SKM-1 treated with dmso at 0.1 percent for 144 hours (cell line): ENCODE results near the gene MSANTD3.
A peak's percentile ranks its signal among the peaks of the same experiment; 100 is the strongest.
"Not testable (repeated sequence)": the region's sequence is repeated elsewhere in the genome, so short reads cannot be mapped to it uniquely, and the experiment has no call there.

Experiments
- DNase-seq: peaks from one replicate; lab custom pipeline; 2025; ENCODE audit not compliant: unreplicated experiment; lab: John Stamatoyannopoulos, UW

MSANTD3 gene, protein sequence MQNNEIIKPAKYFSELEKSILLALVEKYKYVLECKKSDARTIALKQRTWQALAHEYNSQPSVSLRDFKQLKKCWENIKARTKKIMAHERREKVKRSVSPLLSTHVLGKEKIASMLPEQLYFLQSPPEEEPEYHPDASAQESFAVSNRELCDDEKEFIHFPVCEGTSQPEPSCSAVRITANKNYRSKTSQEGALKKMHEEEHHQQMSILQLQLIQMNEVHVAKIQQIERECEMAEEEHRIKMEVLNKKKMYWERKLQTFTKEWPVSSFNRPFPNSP

DNA sequence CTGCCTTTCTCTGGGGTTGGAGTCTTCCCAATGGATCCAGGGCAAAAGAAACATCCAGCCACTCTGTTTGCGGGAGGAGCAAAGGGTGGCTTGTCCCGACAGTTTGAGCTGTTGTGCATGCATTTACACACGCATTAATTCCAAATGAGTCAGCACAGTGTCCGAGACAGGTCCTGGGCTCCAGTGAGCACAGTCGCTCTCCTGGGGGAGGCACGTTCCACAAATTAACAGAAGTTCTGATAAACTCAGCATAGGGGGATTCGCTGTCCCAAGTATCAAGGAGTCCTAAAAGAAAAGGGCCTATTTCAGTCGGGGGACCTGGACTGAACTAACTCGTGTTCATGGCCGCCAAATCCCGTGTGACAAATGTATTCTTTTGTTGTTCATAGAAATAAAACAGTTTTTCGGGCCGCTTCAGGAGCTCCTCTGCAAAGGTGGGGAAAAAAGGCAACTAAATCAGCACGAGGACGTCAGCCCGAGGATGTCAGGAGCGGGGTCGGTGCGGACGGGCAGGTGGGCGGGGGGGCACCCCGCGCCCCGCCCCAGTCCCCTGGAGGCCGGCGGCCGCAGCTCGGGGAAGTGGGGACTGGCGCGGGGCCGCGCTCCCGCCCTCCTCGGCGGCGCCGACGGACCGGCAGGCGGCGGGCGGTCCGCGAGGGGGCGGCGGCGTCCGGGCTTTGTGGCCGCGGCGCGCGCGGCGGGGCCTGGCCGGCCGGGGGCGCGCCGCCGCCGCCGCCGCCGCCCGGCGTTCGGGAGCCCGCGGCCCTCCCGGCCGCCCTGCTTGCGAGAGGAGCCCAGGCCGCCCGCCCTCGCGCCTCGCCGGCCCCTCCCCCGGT, at the start of gene MSANTD3:
Gene MSANTD3 (plus strand): TSS at position 614 of the 836 bp plus-strand sequence. CDS start 14,796 bp downstream, outside the sequence.
- DNase-seq: no peak

DNA sequence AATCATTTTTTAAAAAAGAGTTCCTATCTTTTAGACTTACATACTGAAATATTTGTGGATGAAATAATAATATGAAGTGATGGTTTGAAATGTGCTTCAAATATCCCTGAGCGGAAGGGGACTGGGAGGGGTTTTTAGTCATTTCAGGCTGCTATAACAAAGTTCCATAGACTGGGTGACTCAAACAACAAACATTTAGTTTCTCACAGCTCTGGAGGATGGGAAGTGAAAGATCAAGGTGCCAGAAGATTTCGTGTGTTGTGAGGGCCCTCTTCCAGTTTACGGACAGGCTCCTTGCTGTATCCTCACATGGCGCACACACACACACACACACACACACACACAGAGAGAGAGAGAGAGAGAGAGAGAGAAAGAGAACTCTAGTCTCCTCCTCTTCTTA, 47.1 kb upstream of the MSANTD3 start:
- no peak for DNase-seq

DNA sequence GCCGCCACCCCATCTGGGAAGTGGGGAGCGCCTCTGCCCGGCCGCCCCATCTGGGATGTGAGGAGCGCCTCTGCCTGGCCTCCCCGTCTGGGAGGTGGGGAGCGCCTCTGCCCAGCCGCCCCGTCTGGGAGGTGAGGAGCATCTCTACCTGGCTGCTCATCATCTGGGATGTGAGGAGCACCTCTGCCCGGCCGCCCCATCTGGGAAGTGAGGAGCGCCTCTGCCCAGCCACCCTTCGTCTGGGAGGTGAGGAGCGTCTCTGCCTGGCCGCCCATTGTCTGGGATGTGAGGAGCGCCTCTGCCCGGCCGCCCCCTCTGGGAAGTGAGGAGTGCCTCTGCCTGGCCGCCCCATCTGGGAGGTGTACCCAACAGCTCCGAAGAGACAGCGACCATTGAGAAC, 34.0 kb upstream of the MSANTD3 start:
- not testable (repeated sequence) for DNase-seq

DNA sequence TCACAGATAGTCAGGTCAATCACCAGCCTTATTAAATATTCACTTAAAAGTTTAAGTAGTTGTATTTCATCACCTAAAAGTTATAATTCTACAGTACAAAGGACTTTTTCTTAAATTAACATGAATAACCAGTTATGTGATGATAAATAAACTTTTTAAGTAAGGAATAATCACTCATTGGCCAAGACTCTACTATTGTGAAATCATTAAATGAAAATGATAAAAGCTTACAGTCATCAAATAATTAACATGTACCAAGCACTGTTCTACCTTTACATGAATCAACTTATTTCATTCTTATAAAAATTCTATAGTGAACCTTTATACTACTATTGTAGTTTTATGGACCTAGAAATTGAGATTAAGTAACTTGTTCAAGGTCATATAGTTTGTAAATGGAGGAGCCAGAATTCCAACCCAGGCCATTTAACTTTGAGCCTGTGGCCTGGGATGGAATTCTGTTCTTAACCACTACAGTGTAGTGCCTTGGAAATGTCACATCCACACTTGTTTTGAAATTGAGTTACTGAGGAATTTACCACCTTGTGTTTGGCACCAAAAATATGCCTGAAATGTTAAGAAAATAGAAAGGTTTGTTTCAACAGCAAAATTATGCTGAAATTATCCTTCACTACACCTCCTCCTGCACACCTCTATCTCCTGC, 32.8 kb upstream of the MSANTD3 start:
- DNase-seq: no peak

DNA sequence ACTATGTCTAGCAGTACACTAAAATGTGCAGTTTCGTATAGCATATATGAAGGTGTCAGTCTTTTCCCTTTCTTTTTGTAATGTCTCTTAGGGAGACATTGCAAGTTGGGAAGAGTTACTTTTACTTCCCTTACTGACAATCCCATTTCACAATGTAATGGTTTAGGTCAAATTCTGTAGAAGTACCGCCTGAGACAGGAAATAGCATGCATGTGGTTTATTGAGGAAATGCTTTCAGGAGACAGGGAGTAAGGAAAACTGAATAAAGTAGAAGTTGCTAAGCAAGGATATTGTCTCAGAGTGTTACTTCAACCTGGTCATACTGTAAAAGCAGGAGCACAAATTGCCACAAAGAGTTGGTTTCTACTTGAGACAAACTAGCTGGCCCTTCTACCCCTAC, 32.1 kb upstream of the MSANTD3 start:
- peak; percentile 10 for DNase-seq

DNA sequence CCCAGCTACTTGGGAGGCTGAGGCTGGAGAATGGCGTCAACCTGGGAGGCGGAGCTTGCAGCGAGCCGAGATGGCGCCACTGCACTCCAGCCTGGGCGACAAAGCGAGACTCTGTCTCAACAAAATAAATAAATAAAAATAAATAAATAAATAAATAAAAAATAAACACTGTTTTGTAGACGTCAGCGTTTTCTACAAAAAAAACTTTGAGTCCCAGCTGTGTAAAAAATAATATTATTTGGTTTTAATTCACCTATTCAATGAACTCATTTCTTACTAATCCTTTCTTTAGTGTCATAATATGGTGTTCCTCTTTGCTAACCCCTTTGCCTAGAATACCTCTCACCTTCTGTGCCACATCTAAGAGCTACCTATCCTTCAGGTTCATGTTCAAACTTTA, 30.2 kb upstream of the MSANTD3 start:
- no peak for DNase-seq

DNA sequence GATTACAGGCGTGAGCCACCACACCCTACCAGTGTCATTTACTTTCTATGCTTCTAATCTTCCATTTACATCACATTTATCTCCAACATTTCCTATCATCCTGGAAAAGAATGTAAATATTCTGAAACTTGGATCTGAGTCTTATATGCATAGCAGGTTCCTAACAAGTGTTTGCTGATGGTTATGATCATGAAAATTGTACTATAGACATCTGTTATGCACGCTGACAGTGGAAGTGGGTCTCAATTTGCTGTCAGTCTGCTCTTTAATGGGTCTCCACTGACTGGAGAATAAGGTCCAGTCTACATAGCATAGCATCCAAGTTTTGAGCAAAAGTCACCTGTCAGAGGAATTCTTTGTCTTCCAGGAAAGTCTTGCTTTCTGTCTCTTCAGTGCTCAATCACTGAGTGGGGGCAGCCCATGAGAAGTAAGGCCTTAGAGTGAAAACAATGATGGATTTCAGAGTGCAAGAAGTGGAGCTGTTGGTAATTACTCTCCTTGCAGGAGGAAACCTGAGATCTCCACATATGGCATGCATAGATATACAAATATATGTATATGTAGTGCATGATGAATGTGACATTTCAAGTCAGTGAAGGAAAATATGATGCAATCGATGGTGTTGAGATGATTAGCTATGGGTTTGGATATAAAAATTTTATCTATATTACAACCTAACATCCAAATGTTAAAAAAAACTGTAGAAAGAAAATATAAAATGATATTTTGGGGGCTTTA, 29.2 kb upstream of the MSANTD3 start:
- no peak for DNase-seq

DNA sequence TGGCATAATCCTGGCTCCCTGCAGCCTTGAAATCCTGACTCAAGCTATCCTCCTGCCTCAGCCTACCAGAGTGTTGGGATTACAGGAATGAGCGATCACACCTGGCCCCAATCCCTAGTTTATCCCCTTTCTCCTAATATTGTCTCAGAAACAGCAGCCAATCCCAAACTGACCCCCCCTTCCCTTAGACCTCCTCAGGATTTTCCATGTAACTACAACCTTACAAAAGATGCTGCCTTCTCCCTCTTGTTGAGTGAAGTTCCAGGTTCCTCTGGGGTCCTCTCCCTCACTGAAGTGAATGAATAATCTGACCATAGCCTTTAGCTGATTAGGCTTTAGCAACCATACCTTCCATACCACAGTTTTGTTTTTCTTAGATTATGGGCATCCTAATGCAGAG, 25.9 kb upstream of the MSANTD3 start:
- DNase-seq: no peak

DNA sequence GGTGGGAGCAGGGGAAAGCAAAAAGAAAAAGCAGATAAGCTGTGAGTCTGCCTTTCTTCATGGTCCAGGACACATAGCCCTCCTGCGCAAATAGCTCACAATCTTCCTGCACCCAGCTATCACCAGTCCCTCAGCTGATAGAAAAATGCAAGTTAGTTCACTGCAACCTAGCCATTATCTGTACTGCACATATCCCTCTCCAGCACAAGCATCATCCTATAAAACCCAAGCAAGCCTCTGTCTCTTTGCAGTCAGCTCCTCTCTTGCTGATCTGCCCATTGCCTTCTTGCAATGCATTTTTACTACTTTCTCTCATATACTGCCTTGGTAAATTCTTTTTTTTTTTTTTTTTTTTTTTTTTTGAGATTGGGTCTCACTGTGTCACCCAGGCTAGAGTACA, 20.0 kb upstream of the MSANTD3 start:
- no peak for DNase-seq

DNA sequence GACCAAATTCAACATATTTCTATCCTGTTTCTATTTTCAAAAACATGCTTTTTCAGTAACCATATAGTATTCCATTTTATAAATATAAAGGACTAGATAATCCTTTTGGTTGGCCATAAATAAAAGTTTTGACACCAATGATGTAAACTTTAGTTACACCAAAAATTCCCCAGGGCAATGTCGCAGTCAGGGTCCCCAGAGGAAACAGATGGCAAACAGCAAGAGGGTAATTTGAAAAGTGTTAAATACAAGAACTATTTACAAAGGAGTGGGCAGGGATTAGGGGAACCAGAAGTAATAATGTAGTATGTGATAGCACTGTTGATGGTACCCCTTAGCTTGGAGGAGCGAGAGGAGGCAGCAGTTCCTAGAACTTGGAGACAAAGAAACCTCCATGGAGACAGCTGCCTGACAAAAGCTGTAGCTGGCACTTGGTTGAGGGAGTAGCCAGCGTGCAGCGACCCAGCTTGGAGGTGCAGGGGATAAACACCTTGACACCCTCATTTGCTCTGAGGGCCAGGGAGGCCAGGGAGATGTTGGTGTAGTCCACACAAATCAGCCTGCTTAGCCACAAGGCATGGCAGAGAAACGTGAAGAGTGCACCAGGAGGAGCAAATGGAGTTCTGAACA, 18.3 kb upstream of the MSANTD3 start:
- no peak for DNase-seq

DNA sequence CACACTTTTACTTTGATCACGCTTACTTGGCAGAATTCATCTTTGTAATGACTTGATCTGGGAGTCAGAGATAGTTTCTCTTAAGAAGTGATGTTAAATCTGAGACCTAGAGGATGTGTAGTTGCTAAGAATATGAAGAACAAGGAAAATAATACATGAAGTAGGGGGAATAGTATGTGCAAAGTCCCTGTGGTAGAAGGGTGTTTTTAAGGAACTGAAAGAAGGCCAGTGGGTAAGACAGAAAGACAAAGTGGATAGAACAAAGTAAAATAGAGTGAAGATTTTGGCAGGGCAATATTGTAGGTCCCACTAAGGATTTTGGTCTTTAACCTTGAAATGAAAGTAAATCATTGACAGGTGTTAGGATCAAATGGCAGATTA, 17.8 kb upstream of the MSANTD3 start:
- DNase-seq: no peak

DNA sequence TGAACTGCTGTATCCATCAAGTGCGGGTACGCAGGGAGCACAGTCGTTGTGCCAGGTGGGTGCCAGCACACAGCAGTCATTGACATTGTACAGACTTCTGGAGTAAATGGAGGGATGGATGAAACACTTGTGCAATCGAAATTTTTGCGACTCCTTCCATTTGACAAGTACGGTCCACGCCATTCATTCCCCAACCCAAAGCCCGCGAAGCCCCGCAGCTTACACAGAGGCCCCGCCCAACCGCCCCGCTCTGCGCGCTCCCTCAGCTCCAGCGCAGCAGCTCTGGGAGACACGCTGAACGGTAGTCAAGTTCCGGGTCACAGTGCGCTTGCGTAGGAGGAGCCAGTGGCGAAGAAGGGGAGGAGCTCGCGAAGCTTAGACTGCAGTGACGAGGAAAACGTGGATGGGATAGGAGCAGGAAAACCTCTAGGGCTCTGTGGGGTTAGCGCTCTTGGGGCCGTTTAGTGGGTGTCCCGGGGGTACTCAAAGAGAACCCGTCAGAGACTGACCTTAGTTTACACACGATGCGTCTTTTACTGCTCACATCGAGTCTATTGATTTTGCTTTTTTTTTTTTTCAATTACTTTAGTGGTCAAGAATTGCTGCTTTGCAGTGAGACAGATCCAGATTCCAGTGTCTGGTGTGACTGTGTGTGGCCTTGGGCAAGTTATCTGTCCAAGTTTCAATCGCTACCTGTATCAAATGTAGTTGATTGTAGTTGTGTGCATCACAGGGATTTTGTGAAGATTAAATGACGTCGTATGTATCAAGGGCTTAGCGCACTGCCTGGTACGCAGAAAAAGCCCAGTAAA, 15.3 kb upstream of the MSANTD3 start:
- DNase-seq: peak; percentile 85

DNA sequence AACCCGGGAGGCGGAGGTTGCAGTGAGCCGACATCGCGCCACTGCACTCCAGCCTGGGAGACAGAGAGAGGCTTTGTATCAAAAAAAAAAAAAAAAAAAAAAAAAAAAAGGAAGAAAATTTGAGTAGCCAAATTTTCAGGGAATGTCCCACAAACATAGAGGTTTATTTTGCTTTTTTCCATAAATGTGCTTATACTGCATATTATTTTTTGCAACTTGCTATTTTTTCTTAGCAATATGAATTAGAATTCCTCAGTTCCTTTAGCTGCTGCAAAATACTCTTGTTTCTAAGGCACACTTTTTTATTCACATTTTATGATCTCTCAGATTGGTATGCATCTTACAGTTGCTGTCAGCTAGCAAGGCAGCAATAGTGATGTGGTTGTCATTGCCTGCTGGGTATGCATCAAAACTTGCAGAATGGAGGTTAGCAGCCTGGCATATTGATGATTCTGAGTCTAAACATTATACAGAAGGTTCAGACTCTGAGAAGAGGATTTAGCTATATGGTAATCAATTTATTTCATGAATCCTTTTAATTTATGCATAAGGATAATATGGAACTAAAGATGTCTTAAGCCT, 13.0 kb upstream of the MSANTD3 start:
- DNase-seq: no peak

DNA sequence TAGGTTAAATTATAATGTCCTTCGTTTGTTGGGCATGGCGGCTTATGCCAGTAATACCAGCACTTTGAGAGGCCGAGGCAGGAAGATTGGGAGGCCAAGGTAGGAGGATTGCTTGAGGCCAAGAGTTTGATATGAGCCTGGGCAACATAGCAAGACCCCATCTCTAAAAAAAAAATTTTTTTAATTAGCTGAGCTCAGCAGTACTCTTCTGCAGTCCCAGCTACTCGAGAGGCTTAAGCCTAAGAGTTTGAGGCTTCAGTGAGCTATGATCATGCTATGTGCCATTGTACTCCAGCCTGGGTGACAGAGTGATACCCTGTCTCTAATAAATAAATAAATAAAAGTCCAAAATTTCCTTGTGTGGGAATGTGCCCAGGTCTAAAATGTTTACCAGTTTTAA, 9.1 kb upstream of the MSANTD3 start:
- DNase-seq: no peak

DNA sequence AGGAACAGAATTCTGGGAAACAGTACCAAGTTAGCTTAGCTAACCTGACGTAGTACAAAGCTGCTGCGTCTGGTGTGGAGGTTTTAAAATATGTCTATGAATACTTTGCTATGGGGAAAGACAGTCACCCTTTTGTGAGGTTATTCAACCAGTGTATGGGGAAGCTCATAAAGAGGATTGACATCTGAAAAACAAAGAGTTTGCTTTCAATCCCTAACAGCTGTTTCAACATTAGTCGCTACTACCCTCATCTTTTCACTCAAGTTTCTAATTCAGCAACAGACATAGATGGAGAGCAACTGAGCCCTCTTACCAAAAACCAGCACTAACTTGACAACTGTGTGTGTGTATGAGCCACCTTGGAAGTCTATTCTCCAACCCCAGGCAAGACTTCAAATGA, 7.8 kb upstream of the MSANTD3 start:
- no peak for DNase-seq

DNA sequence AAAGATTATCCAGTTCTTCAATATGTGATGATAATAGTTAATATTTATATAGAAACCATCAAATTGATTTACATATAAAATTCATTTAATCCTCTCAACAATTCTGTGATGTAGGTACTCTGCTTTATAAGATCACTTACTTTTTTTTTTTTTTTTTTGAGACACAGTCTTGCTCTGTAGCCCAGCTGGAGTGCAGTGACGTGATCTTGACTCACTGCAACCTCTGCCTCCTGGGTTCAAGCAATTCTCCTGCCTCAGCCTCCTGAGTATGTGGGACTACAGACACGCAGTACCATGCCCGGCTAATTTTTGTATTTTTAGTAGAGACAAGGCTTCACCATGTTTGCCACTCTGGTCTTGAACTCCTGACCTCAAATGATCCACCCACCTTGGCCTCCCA, 5.8 kb upstream of the MSANTD3 start:
- not testable (repeated sequence) for DNase-seq

DNA sequence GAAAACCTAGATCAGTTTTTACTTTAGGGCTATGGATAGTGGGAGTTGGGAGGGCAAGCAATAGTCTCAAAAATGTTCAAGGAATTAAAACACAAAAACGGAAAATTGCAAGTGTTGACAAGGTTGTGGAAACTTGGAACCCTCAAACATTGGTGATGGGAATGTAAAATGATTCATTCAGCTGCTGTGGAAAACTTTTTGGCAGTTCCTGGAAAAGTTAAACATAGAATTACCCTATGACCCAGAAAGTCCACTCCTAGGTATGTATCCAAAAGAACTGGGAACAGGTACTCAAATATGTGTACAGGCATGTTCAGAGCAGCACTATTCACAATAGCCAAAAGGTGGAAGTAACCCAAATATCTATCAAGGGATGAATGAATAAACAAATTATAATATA, 1.2 kb upstream of the MSANTD3 start:
- no peak for DNase-seq

DNA sequence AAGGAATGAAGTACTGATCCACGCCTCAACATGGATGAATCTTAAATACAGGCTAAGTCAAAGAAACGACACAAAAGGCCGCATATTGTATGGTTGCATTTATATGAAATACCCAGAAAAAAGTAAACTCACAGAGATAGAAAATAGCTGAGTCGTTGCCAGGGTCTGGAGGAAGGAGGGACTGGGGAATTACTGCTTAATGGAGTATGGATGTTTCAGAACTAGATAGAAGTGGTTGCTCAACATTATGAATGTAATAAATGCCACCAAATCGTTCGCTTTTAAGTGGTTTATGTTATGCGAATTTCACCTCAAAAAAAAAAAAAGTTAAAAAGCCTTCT, 784 bp upstream of the MSANTD3 start:
- DNase-seq: no peak

DNA sequence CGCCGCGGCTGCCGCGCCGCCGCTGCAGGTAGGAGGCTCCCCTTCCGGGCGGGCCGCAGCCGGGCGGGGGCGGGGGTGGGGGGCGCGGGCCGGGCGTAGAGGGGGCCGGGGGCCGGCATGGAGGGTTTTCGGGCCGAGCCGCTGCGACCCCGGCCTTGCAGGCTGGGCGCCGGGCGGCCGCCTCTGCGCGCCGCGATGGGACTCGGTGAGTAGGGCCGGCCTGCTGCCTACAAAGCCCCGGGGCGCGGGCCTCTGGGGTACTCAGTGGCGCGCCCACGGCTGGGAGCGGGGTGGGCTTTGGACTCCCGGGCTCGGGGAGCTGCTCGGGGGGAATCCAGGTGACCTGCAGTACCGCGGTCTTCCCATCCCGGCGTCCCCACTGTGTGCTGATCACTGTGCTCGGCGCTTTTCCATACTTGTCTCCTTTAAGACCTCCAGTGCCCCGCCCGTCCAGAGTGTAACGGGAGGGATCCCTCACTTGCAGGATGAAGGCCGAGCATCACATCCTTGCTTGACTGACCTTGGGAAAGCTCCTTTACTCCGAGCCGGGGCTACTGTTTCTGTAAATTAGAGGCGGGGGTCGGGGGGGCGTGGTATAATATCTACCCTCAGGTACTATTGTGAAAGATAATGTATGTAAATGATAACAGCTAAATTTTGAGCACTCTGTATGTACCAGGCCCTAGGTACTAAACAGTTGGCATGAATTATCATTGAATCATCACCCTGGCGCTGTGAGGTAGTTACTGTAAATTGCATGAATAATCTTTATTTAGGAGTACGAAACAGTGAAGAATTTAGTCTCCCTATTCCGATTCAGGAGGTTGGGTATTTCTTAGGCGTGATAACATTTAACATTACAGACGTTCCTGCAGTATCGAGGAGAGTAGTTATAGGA, 672 bp downstream of the MSANTD3 start:
- DNase-seq: no peak
